Natural killer cell (primary cell): ENCODE results near the gene ISG20L2. TPM values are rescaled to one million over a fixed set of nuclear protein-coding genes. Genes with fewer than 3 reads are reported as not detected.

Experiments
- ATAC-seq, 3 donors: fragments of 150-1000 bp in 2 of 3; fragments of 200-7000 bp in 1 of 3; cut with Tn5 transposase; 1 replicate in 1 of 3; 2 replicates in 2 of 3; pipeline ENCODE4 v1.10.0; 2021; ENCODE audit warnings: mild to moderate bottlenecking in 2 of 3, moderate library complexity in 2 of 3
- DNase-seq, 2 donors: peaks; one replicate each; pipeline versions ENCODE4 v3.0.0 to v3.0.0-alpha.2; 2013 to 2021; ENCODE audit warnings: mixed read lengths in 1 of 2
- H3K27ac ChIP-seq: one replicate; pipeline ENCODE4 v1.5.1; 2013; ENCODE audit warnings: mild to moderate bottlenecking, low read length
- H3K27me3 ChIP-seq: one replicate; pipeline ENCODE4 v1.6.1; 2013; ENCODE audit warnings: low read length; ENCODE audit not compliant: control insufficient read depth, insufficient read depth
- H3K36me3 ChIP-seq: one replicate; pipeline ENCODE4 v1.6.1; 2013; ENCODE audit warnings: low read length; ENCODE audit not compliant: control insufficient read depth, insufficient read depth
- H3K4me1 ChIP-seq: one replicate; pipeline ENCODE4 v1.6.1; 2013; ENCODE audit warnings: low read length; ENCODE audit not compliant: control insufficient read depth, insufficient read depth
- H3K4me3 ChIP-seq: one replicate; pipeline ENCODE4 v1.5.1; 2013; ENCODE audit warnings: low read length
- H3K9me3 ChIP-seq: one replicate; pipeline ENCODE4 v1.6.1; 2013; ENCODE audit warnings: low read length; ENCODE audit not compliant: control insufficient read depth, insufficient read depth
- H3K27ac Mint-ChIP-seq, 2 donors: one replicate each; pipeline ENCODE4 v1.8.0; 2022; ENCODE audit warnings: mild to moderate bottlenecking in 2 of 2, mixed read lengths in 2 of 2, moderate library complexity in 1 of 2
- H3K27me3 Mint-ChIP-seq, 2 donors: one replicate each; pipeline ENCODE4 v1.8.0; 2022; ENCODE audit warnings: low read depth in 2 of 2, mixed read lengths in 2 of 2
- H3K36me3 Mint-ChIP-seq: one replicate; pipeline ENCODE4 v1.8.0; 2022; ENCODE audit warnings: mixed read lengths
- H3K4me1 Mint-ChIP-seq, 2 donors: one replicate each; pipeline ENCODE4 v1.8.0; 2022; ENCODE audit warnings: mixed read lengths in 2 of 2
- H3K4me3 Mint-ChIP-seq: one replicate; pipeline ENCODE4 v1.8.0; 2022; ENCODE audit warnings: mild to moderate bottlenecking, moderate library complexity, mixed read lengths
- H3K9me3 Mint-ChIP-seq, 2 donors: one replicate each; pipeline ENCODE4 v1.8.0; 2022; ENCODE audit warnings: mixed read lengths in 2 of 2
- WGBS: methylation state at CpG from one replicate; pipeline ENCODE4 v1.1.7; 2013; ENCODE audit warnings: missing lambda C conversion rate; ENCODE audit not compliant: insufficient coverage; 5-methylcytosine and 5-hydroxymethylcytosine counted together
- intact Hi-C: fragments of 100-400 bp; cut with micrococcal nuclease; formaldehyde crosslinking; loops from one replicate; pipeline ENCODE4 v1.14.2; 2022
- total RNA-seq, 4 donors: library from RNA; stranded (reverse); fragments of 120-200 nt in 1 of 4; gene quantifications; one replicate each; pipeline versions ENCODE4 v1.2.3 to v1.2.4, GENCODE V29; 2013 to 2022
- TF ChIP-seq, protein P1 (sequence below): fragments of 200-600 bp; IDR thresholded peaks from one replicate; pipeline ENCODE4 v1.8.0; 2022; ENCODE audit warnings: antibody characterized with exemption

ISG20L2 gene
- total RNA-seq, 3 donors from 2014 or later (not counting 1 experiment from before 2014, with no cell fraction given) = 60.3 to 71.9 (median 68.7) TPM

DNA sequence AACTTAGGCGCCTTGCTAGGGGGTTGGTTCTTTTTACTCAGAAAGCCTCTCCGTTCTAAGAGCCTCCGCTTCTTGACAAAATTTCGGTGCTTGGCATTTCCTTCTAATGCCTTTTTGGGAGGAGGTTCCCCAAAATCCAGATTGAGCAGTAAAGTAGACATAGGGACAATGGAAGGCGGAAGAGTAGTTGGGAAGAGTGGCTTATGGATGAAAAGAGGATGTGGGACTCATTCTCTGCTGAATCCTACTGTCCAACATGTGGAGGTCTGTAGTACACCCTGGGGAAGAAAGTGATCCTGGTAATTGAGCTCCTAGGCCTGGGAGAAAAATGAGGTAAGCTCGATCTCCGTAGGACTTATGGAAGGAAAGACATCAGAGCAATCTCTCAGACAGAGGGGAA, 1.1 kb downstream of the ISG20L2 start:
- WGBS = 41% methylated on average over 7 of the region's 7 CpGs
- H3K27me3 ChIP-seq = no peaks in the 10 kb centered on the region
- ATAC-seq (no peak), DNase-seq (no peak)
- Mint-ChIP-seq H3K4me1 (peaks cover 22 to 31% of the 10 kb centered on the region in 2 donors), H3K27me3 (no peaks in the 10 kb centered on the region), H3K4me3 (no peak overlapping the region), H3K9me3 (no peaks in the 10 kb centered on the region), H3K36me3 (peaks cover 8% of the 10 kb centered on the region), H3K27ac (no peak overlapping the region)
- H3K9me3 ChIP-seq = no peaks in the 10 kb centered on the region
- H3K4me1 ChIP-seq = peaks cover 45% of the 10 kb centered on the region
- intact Hi-C loops = loop anchor here (5.0 kb wide), 1 partner anchor 445 kb away; the partner anchor contains the start of genes SMG5 and TMEM79
- TF ChIP-seq, protein P1, sequence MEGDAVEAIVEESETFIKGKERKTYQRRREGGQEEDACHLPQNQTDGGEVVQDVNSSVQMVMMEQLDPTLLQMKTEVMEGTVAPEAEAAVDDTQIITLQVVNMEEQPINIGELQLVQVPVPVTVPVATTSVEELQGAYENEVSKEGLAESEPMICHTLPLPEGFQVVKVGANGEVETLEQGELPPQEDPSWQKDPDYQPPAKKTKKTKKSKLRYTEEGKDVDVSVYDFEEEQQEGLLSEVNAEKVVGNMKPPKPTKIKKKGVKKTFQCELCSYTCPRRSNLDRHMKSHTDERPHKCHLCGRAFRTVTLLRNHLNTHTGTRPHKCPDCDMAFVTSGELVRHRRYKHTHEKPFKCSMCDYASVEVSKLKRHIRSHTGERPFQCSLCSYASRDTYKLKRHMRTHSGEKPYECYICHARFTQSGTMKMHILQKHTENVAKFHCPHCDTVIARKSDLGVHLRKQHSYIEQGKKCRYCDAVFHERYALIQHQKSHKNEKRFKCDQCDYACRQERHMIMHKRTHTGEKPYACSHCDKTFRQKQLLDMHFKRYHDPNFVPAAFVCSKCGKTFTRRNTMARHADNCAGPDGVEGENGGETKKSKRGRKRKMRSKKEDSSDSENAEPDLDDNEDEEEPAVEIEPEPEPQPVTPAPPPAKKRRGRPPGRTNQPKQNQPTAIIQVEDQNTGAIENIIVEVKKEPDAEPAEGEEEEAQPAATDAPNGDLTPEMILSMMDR = no peak
- peaks cover 25% of the 10 kb centered on the region for H3K36me3 ChIP-seq
- H3K27ac ChIP-seq = peak overlapping the region; percentile 99
- peak overlapping the region; percentile 98 for H3K4me3 ChIP-seq

DNA sequence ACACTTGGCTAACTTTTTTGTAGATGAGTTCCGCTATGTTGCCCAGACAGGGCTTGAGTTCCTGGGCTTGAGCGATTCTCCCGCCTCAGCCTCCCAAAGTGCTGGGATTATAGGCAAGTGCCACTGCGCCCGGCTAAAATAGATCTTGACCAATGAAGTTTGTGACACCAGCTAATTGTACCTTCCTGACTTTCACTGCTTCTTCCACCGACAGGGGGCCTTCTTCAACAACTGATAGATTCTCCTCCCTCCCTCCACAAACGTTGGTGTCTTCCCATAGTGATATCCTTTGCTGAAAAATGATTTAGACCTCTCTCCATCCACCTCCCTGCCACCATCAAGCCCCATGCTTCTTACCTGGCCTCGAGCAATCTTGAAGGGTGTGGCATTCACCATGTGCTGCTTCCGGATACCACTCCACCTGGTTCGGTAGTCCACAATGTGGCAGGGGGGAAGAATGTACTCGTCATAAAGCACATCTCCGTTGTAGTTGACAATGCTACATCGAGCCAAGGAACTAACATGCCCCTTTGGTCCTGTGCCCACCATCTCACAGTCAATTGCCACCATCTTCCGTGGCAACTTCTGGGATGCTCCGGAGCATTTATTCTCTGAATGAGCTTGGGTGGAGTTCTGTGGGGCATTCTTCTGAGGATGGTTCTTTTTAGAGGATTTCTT, 1.9 kb downstream of the ISG20L2 start:
- H3K27ac ChIP-seq = no peak overlapping the region
- TF ChIP-seq, protein P1 = no peak
- no peaks in the 10 kb centered on the region for H3K27me3 Mint-ChIP-seq
- peaks cover 45% of the 10 kb centered on the region for H3K4me1 ChIP-seq
- ATAC-seq (no peak), DNase-seq (peak in 1 of 2 donors; percentile 77)
- WGBS = 64% methylated on average over 14 of the region's 15 CpGs
- no peak overlapping the region for H3K4me3 Mint-ChIP-seq
- intact Hi-C loops = loop anchor here (1.0 to 5.0 kb wide), 2 partner anchors 164 to 444 kb away; partner anchors contain the start of genes SMG5 and TMEM79
- H3K4me1 Mint-ChIP-seq = peaks cover 22 to 31% of the 10 kb centered on the region in 2 donors
- H3K27me3 ChIP-seq = no peaks in the 10 kb centered on the region
- no peaks in the 10 kb centered on the region for H3K9me3 ChIP-seq
- peaks cover 8% of the 10 kb centered on the region for H3K36me3 Mint-ChIP-seq
- H3K9me3 Mint-ChIP-seq = no peaks in the 10 kb centered on the region
- H3K27ac Mint-ChIP-seq = no peak overlapping the region
- H3K4me3 ChIP-seq = no peak overlapping the region
- peaks cover 28% of the 10 kb centered on the region for H3K36me3 ChIP-seq

DNA sequence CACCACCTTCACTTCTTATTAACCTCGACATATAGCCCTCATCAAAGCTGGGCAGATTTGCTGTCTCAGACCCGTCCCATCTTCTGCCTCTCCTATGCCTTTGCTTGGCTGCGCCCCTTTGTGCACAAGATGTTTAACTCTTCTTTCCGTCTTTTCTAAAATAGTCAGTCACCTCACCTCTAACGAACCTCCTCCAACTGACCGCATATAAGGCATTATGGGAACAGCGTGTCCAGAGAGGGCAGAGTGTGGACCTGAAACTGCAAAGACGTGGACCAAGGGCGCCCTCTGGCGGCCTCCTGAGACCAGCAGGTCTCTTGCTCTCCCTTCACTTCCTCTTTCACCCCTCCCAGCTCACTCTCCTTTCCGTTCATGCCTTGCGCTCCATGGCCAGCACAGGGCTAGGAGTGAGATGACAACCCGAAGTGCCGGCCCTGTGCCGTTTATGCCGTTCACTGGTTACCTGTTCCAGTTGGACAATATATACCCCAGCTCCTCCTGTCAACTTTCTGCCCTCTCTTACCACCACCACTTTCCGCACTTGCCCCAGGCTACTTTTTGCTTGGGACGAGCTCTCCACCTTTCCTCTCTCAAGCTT, 2.8 kb downstream of the ISG20L2 start:
- H3K9me3 Mint-ChIP-seq = no peaks in the 10 kb centered on the region
- H3K4me3 Mint-ChIP-seq = no peak overlapping the region
- WGBS = 15% methylated on average over 18 of the region's 18 CpGs
- TF ChIP-seq, protein P1 = peak; percentile 93
- no peak overlapping the region for H3K27ac Mint-ChIP-seq
- ATAC-seq = peak; percentile 17 to 47 (median 18)
- H3K36me3 ChIP-seq = peaks cover 37% of the 10 kb centered on the region
- H3K9me3 ChIP-seq = no peaks in the 10 kb centered on the region
- H3K4me1 ChIP-seq = peaks cover 45% of the 10 kb centered on the region
- no peaks in the 10 kb centered on the region for H3K27me3 Mint-ChIP-seq
- peaks cover 8% of the 10 kb centered on the region for H3K36me3 Mint-ChIP-seq
- peaks cover 22 to 31% of the 10 kb centered on the region in 2 donors for H3K4me1 Mint-ChIP-seq
- H3K27ac ChIP-seq = no peak overlapping the region
- no peaks in the 10 kb centered on the region for H3K27me3 ChIP-seq
- intact Hi-C loops = loop anchor here (1.0 to 5.0 kb wide), 4 partner anchors 36 to 443 kb away; partner anchors contain the start of genes SMG5 and TMEM79
- peak; percentile 80 to 91 for DNase-seq
- H3K4me3 ChIP-seq = peak overlapping the region; percentile 19
